GM10266 (cell line): ENCODE results near the gene IGFL1.
"Not testable (repeated sequence)": the region's sequence is repeated elsewhere in the genome, so short reads cannot be mapped to it uniquely, and the experiment has no call there.

Experiments used
- DNase-seq: peaks from one replicate; pipeline ENCODE4 v3.0.0; 2012; ENCODE audit errors: extremely low spot score
- TF ChIP-seq, protein P1 (sequence below): IDR thresholded peaks from 2 replicates; pipeline ENCODE4 v1.5.1; 2012; ENCODE audit warnings: mild to moderate bottlenecking, low read depth; ENCODE audit not compliant: control insufficient read depth, insufficient read depth; ENCODE audit errors: missing control alignments

IGFL1 gene

GRCh38 chr19:46189971-46190888 is 39.3 kb upstream of the IGFL1 start:
- TF ChIP-seq, protein P1, sequence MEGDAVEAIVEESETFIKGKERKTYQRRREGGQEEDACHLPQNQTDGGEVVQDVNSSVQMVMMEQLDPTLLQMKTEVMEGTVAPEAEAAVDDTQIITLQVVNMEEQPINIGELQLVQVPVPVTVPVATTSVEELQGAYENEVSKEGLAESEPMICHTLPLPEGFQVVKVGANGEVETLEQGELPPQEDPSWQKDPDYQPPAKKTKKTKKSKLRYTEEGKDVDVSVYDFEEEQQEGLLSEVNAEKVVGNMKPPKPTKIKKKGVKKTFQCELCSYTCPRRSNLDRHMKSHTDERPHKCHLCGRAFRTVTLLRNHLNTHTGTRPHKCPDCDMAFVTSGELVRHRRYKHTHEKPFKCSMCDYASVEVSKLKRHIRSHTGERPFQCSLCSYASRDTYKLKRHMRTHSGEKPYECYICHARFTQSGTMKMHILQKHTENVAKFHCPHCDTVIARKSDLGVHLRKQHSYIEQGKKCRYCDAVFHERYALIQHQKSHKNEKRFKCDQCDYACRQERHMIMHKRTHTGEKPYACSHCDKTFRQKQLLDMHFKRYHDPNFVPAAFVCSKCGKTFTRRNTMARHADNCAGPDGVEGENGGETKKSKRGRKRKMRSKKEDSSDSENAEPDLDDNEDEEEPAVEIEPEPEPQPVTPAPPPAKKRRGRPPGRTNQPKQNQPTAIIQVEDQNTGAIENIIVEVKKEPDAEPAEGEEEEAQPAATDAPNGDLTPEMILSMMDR, result no peak
- no peak for DNase-seq

DNA sequence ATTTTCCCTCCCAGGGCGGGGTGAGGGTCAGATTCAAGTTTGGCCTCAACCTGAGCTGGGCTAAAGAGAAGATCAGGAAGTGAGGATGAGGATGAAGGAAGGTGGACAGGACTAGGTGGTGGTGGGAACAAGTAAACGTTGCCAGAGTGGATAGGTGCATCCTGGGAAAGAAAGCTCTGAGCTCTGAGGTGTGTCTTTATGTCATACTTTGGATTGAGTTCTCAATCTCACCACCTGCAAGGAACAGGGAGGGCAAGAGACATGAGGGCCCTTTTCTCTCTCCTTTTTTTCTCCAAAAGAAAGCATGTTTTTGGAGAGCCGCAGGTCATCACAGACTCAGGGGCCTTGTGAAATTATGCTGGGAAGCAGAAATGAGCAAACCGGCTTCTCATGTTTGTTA is 38.2 kb upstream of the IGFL1 start:
- TF ChIP-seq, protein P1, result no peak
- no peak for DNase-seq

DNA sequence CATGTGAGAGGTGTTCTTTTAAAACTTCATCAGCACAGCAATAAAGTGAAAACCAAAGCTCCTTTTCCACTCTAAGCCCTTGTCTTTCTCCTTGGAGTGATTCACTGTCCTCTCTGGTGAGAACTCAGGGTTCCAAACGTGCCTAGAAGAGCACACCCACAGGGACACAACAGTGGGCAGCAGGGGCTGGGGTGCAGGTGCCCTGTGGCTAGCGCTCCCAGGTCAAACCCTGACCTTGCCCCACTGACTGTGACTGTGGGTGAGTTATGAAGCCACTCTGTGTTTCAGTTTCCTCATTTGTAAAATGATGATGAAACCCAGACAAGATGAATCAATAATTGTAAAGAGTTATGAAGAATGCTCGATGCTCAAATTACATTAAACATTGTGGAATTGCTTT is 37.6 kb upstream of the IGFL1 start:
- TF ChIP-seq, protein P1, result no peak
- no peak for DNase-seq

DNA sequence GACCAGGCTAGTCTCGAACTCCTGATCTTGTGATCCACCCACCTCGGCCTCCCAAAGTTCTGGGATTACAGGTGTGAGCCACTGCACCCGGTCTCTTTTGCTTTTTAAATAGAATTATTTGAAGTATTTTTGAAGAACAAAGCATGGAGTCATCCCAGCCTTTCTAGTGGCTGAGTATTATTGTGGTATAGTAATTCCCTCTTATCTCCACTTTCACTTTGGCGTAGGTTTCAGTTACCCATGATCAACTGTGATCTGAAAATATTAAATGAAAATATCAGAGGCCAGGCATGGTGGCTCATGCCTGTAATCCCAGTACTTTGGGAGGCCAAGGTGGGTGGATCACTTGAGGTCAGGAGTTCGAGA is 36.9 kb upstream of the IGFL1 start:
- DNase-seq, result not testable (repeated sequence)

DNA sequence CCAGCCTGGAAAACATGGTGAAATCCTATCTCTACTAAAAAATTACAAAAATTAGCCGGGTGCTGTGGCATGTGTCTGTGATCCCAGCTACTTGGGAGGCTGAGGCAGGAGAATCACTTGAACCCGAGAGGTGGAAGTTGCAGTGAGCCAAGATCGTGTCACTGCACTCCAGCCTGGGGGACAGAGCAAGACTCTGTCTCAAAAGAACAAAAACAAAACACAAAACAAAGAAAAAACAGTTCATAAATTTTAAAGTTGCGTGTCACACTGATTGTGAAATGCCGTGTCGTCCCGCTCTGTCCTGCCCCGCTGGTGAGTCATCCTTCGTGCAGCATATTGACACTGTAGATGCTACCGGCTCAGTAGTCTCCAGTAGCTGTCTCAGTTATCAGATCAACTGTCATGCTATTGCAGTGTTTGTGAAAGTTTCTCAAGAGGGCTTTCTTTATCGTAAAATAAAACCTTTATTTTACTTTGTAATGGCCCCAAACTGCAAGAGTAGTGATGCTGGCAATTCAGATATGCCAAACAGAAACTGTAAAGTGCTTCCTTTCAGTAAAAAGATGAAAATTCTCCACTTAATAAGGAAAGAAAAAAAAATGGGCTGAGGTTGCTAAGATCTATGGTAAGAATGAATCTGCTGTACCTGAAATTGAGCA is 36.4 kb upstream of the IGFL1 start:
- no peak for DNase-seq
- TF ChIP-seq, protein P1, result no peak

GRCh38 chr19:46193678-46194077 is 35.9 kb upstream of the IGFL1 start:
- TF ChIP-seq, protein P1, result no peak
- no peak for DNase-seq

GRCh38 chr19:46195104-46195503 is 34.4 kb upstream of the IGFL1 start:
- no peak for DNase-seq
- TF ChIP-seq, protein P1, result no peak

- not testable (repeated sequence) for DNase-seq
Observed at GRCh38 chr19:46195919-46196318, 33.6 kb upstream of the IGFL1 start.
